Caco-2 (cell line): Measurements from ENCODE around the gene CBFB. TPM values are rescaled to one million over a fixed set of nuclear protein-coding genes. Genes with fewer than 3 reads are reported as not detected.

Experiments
- BruUV-seq: library from RNA; stranded (reverse); fragments of 400-500 nt; replicated peaks from 2 replicates; lab custom pipeline; 2021; lab: Mats Ljungman, UMichigan
- CTCF ChIA-PET: fragments of 300-600 bp; sonication (Branson Sonifier 250); formaldehyde crosslinking; loops from one replicate; lab custom pipeline; 2022; ENCODE audit warnings: antibody characterized with exemption; lab: Charles Lee
- POLR2A ChIA-PET: fragments of 300-600 bp; sonication (Branson Sonifier 250); formaldehyde crosslinking; loops from one replicate; lab custom pipeline; 2022; ENCODE audit warnings: antibody characterized with exemption; lab: Charles Lee
- DNase-seq, 2 experiments: peaks; one replicate each; pipeline versions ENCODE4 v3.0.0 to v3.0.0-alpha.2; 2020 to 2022
- H3K27me3 ChIP-seq: replicated peaks from 2 replicates; pipeline ENCODE4 v1.6.0; 2011; ENCODE audit warnings: low read length; ENCODE audit not compliant: control insufficient read depth, insufficient read depth
- H3K36me3 ChIP-seq: 2 replicates; pipeline ENCODE4 v1.5.1; 2011; ENCODE audit warnings: low read length; ENCODE audit not compliant: control insufficient read depth, insufficient read depth
- H3K4me1 ChIP-seq: fragments of 250-450 bp; sonication (Bioruptor Pico); 2 replicates; pipeline ENCODE4 v1.5.1; 2020; ENCODE audit warnings: mild to moderate bottlenecking
- H3K4me3 ChIP-seq: 2 replicates; pipeline ENCODE4 v1.5.1; 2011; ENCODE audit warnings: low read depth, mild to moderate bottlenecking, control low read depth, low read length
- H3K9me3 ChIP-seq: fragments of 250-450 bp; sonication (Bioruptor Pico); 2 replicates; pipeline ENCODE4 v1.5.1; 2020; ENCODE audit warnings: mild to moderate bottlenecking, moderate library complexity
- H3K27ac Mint-ChIP-seq: one replicate; pipeline ENCODE4 v1.8.0; 2022; ENCODE audit warnings: mixed read lengths; ENCODE audit not compliant: unreplicated experiment
- H3K27me3 Mint-ChIP-seq: one replicate; pipeline ENCODE4 v1.8.0; 2022; ENCODE audit warnings: mixed read lengths; ENCODE audit not compliant: insufficient read depth, unreplicated experiment
- H3K36me3 Mint-ChIP-seq: one replicate; pipeline ENCODE4 v1.8.0; 2022; ENCODE audit warnings: mild to moderate bottlenecking, mixed read lengths; ENCODE audit not compliant: insufficient read depth, unreplicated experiment
- H3K4me1 Mint-ChIP-seq: one replicate; pipeline ENCODE4 v1.8.0; 2022; ENCODE audit warnings: low read depth, mixed read lengths; ENCODE audit not compliant: unreplicated experiment
- H3K4me3 Mint-ChIP-seq: one replicate; pipeline ENCODE4 v1.8.0; 2022; ENCODE audit warnings: mild to moderate bottlenecking, moderate library complexity, mixed read lengths; ENCODE audit not compliant: unreplicated experiment
- H3K9me3 Mint-ChIP-seq: one replicate; pipeline ENCODE4 v1.8.0; 2022; ENCODE audit warnings: mixed read lengths; ENCODE audit not compliant: unreplicated experiment
- CTCF ChIP-seq, 2 experiments: fragments of 200-600 bp in 1 of 2; IDR thresholded peaks; 1 replicate in 1 of 2; 2 replicates in 1 of 2; pipeline versions ENCODE4 v1.5.1 to v1.8.0; 2011 to 2022; ENCODE audit warnings: antibody characterized with exemption in 1 of 2, control low read depth in 1 of 2, inconsistent platforms in 1 of 2, low read depth in 1 of 2, low read length in 1 of 2, mild to moderate bottlenecking in 1 of 2, moderate library complexity in 1 of 2; ENCODE audit not compliant: insufficient read depth in 1 of 2, severe bottlenecking in 1 of 2, unreplicated experiment in 1 of 2
- intact Hi-C: fragments of 100-400 bp; cut with micrococcal nuclease; formaldehyde crosslinking; loops from one replicate; pipeline ENCODE4 v1.10.0; 2022; ENCODE audit not compliant: unreplicated experiment
- total RNA-seq: library from RNA; stranded (reverse); gene quantifications from 2 replicates; pipeline ENCODE4 v1.2.3, GENCODE V29; 2022

The CBFB gene
- total RNA-seq, 1 experiment from 2014 or later = 102 TPM

GRCh38 chr16:67028167-67028695 lies 718 bp upstream of the CBFB start:
- BruUV-seq = TSS peak; percentile 98
- no peak for TF ChIP-seq CTCF (IDR thresholded peaks at IDR 0.05; ENCODE audit: insufficient read depth in 1 of 2, low read depth in 1 of 2, low read length in 1 of 2, severe bottlenecking in 1 of 2, unreplicated experiment in 1 of 2)
- no peak for DNase-seq
- H3K36me3 Mint-ChIP-seq = peaks cover 16% of the 10 kb centered on the region
- H3K4me1 Mint-ChIP-seq = peaks cover 27% of the 10 kb centered on the region
- POLR2A ChIA-PET = interaction anchor here (0.6 to 3.0 kb wide), 3 partner anchors 10 to 452 kb away, joined by 5 to 30 read pairs (median 11); no protein-coding TSS in a partner anchor
- Histone ChIP-seq H3K4me3 (peak overlapping the region; percentile 55), H3K36me3 (no peaks in the 10 kb centered on the region), H3K9me3 (no peaks in the 10 kb centered on the region), H3K27me3 (no peaks in the 10 kb centered on the region), H3K4me1 (peaks cover 27% of the 10 kb centered on the region)
- peak overlapping the region; percentile 90 for H3K27ac Mint-ChIP-seq
- no peaks in the 10 kb centered on the region for H3K9me3 Mint-ChIP-seq
- peak overlapping the region; percentile 80 for H3K4me3 Mint-ChIP-seq
- no peaks in the 10 kb centered on the region for H3K27me3 Mint-ChIP-seq
- intact Hi-C loops = loop anchor here (1.0 kb wide), 1 partner anchor 10 kb away; no protein-coding TSS in a partner anchor
- CTCF ChIA-PET = interaction anchor here (0.9 to 3.5 kb wide), 2 partner anchors 10 to 127 kb away, joined by 4 to 19 read pairs; no protein-coding TSS in a partner anchor

GRCh38 chr16:67029254-67030096 lies 526 bp downstream of the CBFB start:
- Mint-ChIP-seq H3K4me1 (peaks cover 23% of the 10 kb centered on the region), H3K36me3 (peaks cover 28% of the 10 kb centered on the region), H3K4me3 (peak overlapping the region; percentile 80), H3K27me3 (no peaks in the 10 kb centered on the region), H3K27ac (peak overlapping the region; percentile 90), H3K9me3 (no peaks in the 10 kb centered on the region)
- no peaks in the 10 kb centered on the region for H3K36me3 ChIP-seq
- no peak for TF ChIP-seq CTCF (IDR thresholded peaks at IDR 0.05; ENCODE audit: insufficient read depth in 1 of 2, low read depth in 1 of 2, low read length in 1 of 2, severe bottlenecking in 1 of 2, unreplicated experiment in 1 of 2)
- ChIA-PET POLR2A (interaction anchor here (3.0 kb wide), 1 partner anchor 11 kb away, joined by 30 read pairs; no protein-coding TSS in a partner anchor), CTCF (interaction anchor here (0.9 to 3.5 kb wide), 3 partner anchors 11 to 126 kb away, joined by 4 to 19 read pairs (median 8); no protein-coding TSS in a partner anchor)
- intact Hi-C loops = no loop called here
- no peaks in the 10 kb centered on the region for H3K27me3 ChIP-seq
- H3K4me1 ChIP-seq = peaks cover 23% of the 10 kb centered on the region
- H3K4me3 ChIP-seq = peak overlapping the region; percentile 91
- DNase-seq = peak in 1 of 2 experiments; percentile 58
- H3K9me3 ChIP-seq = no peaks in the 10 kb centered on the region
- BruUV-seq = no TSS peak
